SU-DHL-6 (cell line): Measurements from ENCODE around the gene PLXDC2.

Experiments used
- EZH2phosphoT487 ChIP-seq: fragments of 200-600 bp; sonication (generic), shearing (Covaris generic); conservative IDR thresholded peaks from 2 replicates; pipeline ENCODE4 v1.6.1; 2018; ENCODE audit warnings: mild to moderate bottlenecking, antibody characterized with exemption, low read length, moderate library complexity, mixed read lengths
- TF ChIP-seq, protein P1 (sequence below): fragments of 200-600 bp; sonication (generic); IDR thresholded peaks from one replicate; pipeline ENCODE4 v1.5.1; 2017; ENCODE audit warnings: antibody characterized with exemption, mild to moderate bottlenecking, low read length, moderate library complexity; ENCODE audit not compliant: insufficient read depth, poor library complexity, severe bottlenecking

DNA sequence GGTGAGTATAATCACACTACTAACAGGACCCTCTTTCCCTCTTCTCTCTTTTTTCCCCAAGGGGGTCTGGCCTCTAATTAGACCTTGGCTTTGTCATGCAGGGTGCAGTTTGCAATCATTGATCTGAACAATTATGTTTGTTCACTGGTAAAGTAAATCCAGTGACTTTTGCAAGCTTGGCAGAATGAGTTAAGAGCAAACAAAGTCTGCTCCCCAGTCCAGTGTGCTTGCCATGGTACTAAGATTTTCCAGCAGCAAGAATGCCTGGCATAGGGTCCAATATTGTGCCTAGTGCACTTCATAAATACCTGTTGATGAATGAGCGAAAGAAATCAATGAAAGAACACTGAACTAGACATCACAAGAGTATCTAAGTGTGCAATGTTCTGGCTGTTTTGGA is 43.9 kb downstream of the PLXDC2 start:
- TF ChIP-seq, protein P1, sequence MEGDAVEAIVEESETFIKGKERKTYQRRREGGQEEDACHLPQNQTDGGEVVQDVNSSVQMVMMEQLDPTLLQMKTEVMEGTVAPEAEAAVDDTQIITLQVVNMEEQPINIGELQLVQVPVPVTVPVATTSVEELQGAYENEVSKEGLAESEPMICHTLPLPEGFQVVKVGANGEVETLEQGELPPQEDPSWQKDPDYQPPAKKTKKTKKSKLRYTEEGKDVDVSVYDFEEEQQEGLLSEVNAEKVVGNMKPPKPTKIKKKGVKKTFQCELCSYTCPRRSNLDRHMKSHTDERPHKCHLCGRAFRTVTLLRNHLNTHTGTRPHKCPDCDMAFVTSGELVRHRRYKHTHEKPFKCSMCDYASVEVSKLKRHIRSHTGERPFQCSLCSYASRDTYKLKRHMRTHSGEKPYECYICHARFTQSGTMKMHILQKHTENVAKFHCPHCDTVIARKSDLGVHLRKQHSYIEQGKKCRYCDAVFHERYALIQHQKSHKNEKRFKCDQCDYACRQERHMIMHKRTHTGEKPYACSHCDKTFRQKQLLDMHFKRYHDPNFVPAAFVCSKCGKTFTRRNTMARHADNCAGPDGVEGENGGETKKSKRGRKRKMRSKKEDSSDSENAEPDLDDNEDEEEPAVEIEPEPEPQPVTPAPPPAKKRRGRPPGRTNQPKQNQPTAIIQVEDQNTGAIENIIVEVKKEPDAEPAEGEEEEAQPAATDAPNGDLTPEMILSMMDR, result no peak
- TF ChIP-seq EZH2phosphoT487, result no peak
